Bronchial smooth muscle cell (primary cell): Measurements from ENCODE around the gene KCNJ13. TPM values are rescaled to one million over a fixed set of nuclear protein-coding genes. Genes with fewer than 3 reads are reported as not detected.

Experiments used
- total RNA-seq: library from RNA; depleted of rRNA; stranded (reverse); fragments of >200 nt; gene quantifications from 2 replicates; pipeline ENCODE4 v1.2.1, GENCODE V29; 2014

Gene KCNJ13
- not detected in 2 replicates for total RNA-seq

GRCh38 chr2:232776435-232776834 lies at the start of gene KCNJ13:
Gene KCNJ13, minus strand, starts transcription at chr2:232776565. Its CDS starts 5,203 bp downstream, at chr2:232771362.

Other genes starting within 250 kb of the KCNJ13 start
- not detected in 2 replicates for gene CHRNG, start 236.9 kb downstream of the KCNJ13 start, total RNA-seq
- 2.2 and 2.5 TPM in 2 replicates for gene TIGD1, start 226.0 kb downstream of the KCNJ13 start, total RNA-seq
- gene EIF4E2, start 225.9 kb downstream of the KCNJ13 start, total RNA-seq: 142 and 199 TPM in 2 replicates
- not detected in 2 replicates for gene EFHD1, start 143.0 kb downstream of the KCNJ13 start, total RNA-seq
- 44.6 and 67.7 TPM in 2 replicates for gene GIGYF2, start 79.2 kb downstream of the KCNJ13 start, total RNA-seq
- gene SNORC, start 93.7 kb upstream of the KCNJ13 start, total RNA-seq: 0.52 and 0.79 TPM in 2 replicates
- 1.9 and 11.2 TPM in 2 replicates for gene NGEF, start 236.7 kb upstream of the KCNJ13 start, total RNA-seq